ENCODE measurements around the gene AOAH.

Gene AOAH

GRCh38 chr7:36626111-36626510 is 98.2 kb downstream of the AOAH start:
- DNase-seq: no peak

- DNase-seq: no peak
Observed at GRCh38 chr7:36625247-36625646, 99.0 kb downstream of the AOAH start.

- DNase-seq: no peak
Observed at GRCh38 chr7:36623247-36623646, 101.0 kb downstream of the AOAH start.

- no peak for DNase-seq
Observed at GRCh38 chr7:36621396-36621795, 102.9 kb downstream of the AOAH start.

GRCh38 chr7:36620166-36620708 is 104.1 kb downstream of the AOAH start:
- peak; percentile 17 for DNase-seq

- peak; percentile 10 for DNase-seq
Observed at GRCh38 chr7:36617408-36617807, 106.9 kb downstream of the AOAH start.

GRCh38 chr7:36615852-36616540 is 108.3 kb downstream of the AOAH start:
- peak; percentile 99 for DNase-seq

GRCh38 chr7:36614959-36615358 is 109.3 kb downstream of the AOAH start:
- peak; percentile 66 for DNase-seq

- DNase-seq: no peak
Observed at GRCh38 chr7:36613031-36613614, 111.2 kb downstream of the AOAH start.

GRCh38 chr7:36611703-36612102 is 112.6 kb downstream of the AOAH start:
- DNase-seq: peak; percentile 31

GRCh38 chr7:36607721-36608095 is 116.6 kb downstream of the AOAH start:
- peak; percentile 43 for DNase-seq

- DNase-seq: peak; percentile 75
Observed at GRCh38 chr7:36606976-36607720, 117.1 kb downstream of the AOAH start.

GRCh38 chr7:36606153-36606975 is 117.9 kb downstream of the AOAH start:
- DNase-seq: peak; percentile 87

- DNase-seq: peak; percentile 27
Observed at GRCh38 chr7:36605261-36606051, 118.8 kb downstream of the AOAH start.

- no peak for DNase-seq
Observed at GRCh38 chr7:36604806-36605205, 119.5 kb downstream of the AOAH start.

GRCh38 chr7:36602934-36603887 is 121.1 kb downstream of the AOAH start:
- DNase-seq: no peak

- DNase-seq: no peak
Observed at GRCh38 chr7:36602511-36602910, 121.8 kb downstream of the AOAH start.

- DNase-seq: peak; percentile 38
Observed at GRCh38 chr7:36601601-36602000, 122.7 kb downstream of the AOAH start.

- DNase-seq: peak; percentile 82
Observed at GRCh38 chr7:36600869-36601530, 123.3 kb downstream of the AOAH start.

GRCh38 chr7:36600314-36600682 is 124.0 kb downstream of the AOAH start:
- DNase-seq: no peak
